NCI-H1092 treated with DMSO at 0.1 percent for 48 hours (cell line): Measurements from ENCODE around the gene PEX26.
"Not testable (repeated sequence)": the region's sequence is repeated elsewhere in the genome, so short reads cannot be mapped to it uniquely, and the experiment has no call there.

ENCODE experiments used
- DNase-seq: peaks from one replicate; lab custom pipeline; 2025; lab: John Stamatoyannopoulos, UW

PEX26 gene

GRCh38 chr22:18119409-18120110 is 41.8 kb downstream of the PEX26 start:
- no peak for DNase-seq

GRCh38 chr22:18120857-18121256 is 43.1 kb downstream of the PEX26 start:
- DNase-seq, result no peak

DNA sequence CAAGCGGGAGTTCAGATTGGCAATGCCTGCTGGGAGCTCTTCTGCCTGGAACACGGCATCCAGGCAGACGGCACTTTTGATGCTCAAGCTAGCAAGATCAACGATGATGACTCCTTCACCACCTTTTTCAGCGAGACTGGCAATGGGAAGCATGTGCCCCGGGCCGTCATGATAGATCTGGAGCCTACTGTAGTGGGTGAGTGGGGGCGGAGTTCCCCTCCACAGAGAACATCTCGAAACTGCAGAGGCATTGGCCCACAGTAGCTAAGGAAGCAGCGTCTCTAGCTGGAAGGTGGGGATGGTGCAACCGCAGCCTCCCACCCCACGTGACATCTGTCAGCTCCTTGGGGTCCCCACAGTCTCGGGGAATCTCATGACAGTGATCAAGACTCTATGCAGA is 43.7 kb downstream of the PEX26 start:
- no peak for DNase-seq

DNA sequence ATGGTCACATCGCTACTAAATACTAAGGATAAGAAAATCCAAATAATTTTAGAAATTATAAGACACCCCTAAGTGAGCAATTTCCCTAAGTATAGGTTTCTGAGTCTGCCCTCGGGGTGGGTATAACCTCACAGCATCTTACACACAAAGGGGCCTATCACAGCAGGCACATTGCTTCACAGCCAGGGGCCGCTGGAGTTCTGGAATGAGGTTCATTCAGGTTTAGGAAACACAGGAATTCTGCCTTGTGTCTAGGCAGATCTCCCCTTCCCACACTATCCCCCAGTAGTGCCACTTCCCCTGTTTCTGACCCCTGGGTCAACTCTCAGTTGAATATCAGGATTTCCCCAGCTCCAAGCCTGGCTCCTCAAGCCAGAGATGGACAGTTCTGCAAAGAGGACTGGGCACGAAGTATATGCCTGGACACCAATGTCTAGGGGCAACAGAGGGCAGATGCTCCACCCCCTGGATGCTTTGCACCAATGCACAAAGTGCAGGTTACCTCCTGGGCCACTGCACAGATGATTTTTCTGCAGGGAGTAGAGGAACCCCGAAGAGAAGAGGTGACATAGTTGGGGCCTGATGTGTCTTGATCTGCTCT is 44.3 kb downstream of the PEX26 start:
- DNase-seq, result no peak

DNA sequence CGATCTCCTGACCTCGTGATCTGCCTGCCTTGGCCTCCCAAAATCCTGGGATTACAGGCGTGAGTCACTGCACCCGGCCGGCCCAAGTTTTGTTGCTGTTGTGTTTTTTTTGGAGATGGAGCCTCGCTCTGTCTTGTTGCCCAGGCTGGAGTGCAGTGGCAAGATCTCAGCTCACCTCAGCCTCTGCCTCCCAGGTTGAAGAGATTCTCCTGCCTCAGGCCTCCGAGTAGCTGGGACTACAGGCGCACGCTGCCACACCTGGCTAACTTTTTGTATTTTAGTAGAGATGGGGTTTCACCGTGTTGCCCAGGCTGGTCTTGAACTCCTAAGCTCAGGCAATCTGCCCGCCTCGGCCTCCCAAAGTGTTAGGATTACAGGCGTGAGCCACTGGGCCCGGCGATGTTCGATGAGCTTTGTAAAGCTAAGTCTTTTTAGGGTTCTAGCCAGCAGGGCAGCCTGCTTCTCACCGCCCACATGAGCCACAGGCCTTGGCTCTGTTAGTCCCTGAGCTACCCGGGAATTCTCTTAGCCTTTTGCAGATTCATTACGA is 45.8 kb downstream of the PEX26 start:
- not testable (repeated sequence) for DNase-seq

DNA sequence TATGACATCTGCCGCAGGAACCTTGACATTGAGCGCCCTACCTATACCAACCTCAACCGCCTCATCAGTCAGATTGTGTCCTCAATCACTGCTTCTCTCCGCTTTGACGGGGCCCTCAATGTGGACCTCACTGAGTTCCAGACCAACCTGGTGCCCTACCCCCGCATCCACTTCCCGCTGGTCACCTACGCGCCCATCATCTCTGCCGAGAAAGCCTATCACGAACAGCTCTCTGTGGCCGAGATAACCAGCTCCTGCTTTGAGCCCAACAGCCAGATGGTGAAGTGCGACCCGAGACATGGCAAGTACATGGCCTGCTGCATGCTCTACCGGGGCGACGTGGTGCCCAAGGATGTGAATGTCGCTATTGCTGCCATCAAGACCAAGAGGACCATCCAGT is 48.8 kb downstream of the PEX26 start:
- DNase-seq, result no peak

DNA sequence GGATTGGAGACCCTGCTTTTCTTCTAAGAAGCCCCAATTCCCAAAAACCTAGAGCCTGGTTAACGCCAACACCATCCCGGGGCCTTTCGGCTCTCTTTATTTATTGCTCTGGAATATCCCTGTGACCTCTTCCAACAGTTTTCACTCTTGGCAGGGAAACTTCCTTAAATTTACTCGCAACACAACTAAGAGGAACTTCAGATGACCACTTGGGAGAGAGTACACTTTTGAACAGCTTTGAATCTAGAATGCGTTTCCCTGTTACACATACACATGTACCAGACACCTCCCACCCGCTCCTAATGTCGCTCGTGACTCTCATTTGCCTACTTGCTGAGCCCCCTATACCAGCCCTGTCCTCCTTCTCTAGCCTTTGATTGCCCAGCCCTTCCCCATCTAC is 52.2 kb downstream of the PEX26 start:
- no peak for DNase-seq

GRCh38 chr22:18130699-18131429 is 53.1 kb downstream of the PEX26 start:
- DNase-seq, result no peak

DNA sequence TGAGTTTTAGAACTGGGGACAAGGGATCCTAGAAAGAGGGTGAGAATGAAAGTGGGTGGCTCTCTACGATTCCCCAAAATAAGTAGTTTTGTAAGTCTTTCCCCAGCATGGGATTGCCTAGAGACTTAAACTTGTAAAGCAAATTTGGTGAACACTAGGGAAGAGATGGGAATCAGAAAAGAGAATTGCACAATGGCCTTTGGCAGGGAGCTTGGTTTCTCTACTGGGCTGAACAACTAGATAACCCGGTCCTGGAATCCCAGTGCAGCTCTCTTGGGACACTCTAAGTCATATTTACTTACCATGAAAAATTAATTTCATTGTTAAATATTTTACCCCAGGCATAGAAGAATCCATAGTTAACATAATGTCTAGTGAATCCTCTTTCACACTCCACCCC is 55.7 kb downstream of the PEX26 start:
- DNase-seq, result no peak

DNA sequence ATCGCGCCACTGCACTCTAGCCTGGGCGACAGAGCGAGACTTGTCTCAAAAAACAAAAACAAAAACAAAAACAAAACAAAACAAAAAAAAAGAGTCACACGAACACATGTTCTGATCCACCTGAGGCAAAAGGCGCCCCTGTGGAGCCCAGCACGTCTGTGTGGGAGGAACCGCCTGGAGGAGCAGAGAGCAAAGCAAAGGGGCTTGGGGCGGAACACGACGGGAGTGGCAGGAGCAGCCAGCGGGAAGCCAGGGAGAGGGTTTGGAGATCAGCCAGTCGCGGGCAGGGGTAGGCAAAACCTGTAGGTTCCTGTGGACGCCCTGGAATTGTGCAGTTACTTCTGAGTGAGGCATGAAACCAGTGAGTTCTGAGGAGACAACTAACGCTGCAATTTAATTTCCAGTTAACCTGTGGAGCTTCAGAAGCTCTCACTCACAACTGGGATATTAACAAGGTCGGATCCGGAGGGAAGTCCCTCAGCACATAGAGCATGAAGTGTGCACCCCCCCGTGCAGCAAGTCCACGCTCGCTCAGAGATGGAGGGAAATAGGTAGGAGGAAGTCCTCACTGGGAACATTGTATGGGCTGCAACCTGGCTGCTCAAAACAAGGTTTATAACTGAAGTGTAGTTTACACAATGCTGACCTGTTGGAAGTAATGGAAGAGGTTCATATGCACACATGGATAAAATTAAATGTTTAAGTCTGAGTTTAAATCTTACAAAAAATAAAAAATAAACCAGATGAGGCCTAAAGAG is 59.0 kb downstream of the PEX26 start:
- DNase-seq, result no peak

DNA sequence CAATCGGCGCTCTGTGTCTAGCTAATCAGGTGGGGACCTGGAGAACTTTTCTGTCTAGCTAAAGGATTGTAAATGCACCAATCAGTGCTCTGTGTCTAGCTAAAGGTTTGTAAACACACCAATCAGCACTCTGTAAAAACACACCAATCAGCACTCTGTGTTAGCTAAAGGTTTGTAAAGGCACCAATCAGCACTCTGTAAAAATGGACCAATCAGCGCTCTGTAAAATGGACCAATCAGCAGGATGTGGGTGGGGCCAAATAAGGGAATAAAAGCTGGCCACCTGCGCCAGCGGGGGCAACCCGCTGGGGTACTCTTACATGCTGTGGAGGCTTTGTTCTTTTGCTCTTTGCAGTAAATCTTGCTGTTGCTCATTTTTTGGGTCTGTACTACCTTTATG is 63.2 kb downstream of the PEX26 start:
- DNase-seq, result not testable (repeated sequence)

- no peak for DNase-seq
Observed at GRCh38 chr22:18144105-18144504, 66.3 kb downstream of the PEX26 start.

DNA sequence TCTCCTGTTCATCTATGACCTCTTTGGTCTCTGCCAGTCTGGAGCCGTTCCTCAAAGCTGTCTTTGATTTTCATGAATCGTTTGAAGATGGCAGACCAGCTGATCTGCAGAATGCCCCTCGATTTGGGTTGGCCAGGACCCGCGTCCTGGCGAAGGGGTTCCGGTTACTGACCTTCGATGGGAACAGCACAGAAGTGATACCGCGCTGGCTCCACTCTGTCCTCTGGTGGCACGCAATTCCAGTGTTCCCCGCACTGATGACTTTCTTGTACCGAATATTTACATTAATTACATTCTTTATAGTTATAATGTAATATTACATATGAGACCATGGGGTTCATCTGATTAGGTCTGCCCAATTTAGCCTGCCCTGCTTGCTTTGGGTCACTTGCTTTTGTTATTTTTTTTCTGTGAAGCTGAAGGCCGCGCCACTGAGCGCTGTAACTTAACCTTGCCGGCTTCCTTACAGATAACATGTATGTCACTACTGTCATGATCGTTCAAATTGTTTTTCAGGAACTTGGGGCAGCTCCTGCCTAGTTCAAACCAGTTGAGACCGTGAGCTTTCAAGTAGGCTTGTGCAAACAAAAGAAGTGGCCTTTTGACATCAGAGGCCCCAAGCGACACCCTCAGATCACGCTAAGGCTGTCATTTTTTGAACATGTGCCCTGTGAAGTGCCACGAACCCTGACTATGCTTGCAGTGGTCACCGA is 68.0 kb downstream of the PEX26 start:
- no peak for DNase-seq

GRCh38 chr22:18146389-18146753 is 68.6 kb downstream of the PEX26 start:
- no peak for DNase-seq

- no peak for DNase-seq
Observed at GRCh38 chr22:18147791-18148190, 70.0 kb downstream of the PEX26 start.

DNA sequence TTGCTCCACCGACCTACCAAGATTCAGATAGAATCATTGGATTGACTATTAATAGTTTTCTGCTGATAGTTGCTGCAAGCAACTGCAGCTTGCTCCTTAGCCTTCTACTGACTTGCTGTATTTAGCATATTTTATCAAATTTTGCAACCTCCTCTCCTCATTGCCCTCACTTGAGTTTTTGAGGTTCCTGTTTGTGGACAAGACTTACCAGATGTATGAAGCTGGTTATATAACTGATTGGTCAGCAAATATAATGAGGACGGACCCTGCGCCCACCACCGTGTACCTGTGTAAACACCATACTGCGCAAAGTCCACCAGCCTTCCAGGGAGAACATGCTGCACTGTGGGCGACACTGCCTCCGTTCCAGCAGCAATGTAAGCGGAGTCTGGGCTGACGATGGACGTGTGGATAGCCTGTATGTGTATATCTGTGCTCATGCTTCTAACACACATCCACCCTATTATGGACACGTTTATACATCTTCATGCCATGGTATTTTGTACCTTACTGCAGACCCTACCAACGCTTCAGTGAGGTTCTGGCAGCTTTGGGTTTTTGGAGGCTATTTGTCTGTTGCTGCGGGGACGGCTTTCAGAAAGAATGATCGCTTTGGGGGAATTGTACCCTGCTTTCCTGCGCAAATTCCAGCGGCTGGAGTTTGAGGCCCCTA is 70.6 kb downstream of the PEX26 start:
- DNase-seq, result no peak

- DNase-seq, result no peak
Observed at GRCh38 chr22:18152519-18152918, 74.7 kb downstream of the PEX26 start.

- DNase-seq, result no peak
Observed at GRCh38 chr22:18154821-18155390, 77.1 kb downstream of the PEX26 start.
